ENCODE data around the gene COL6A5.
"Not testable (repeated sequence)": the region's sequence is repeated elsewhere in the genome, so short reads cannot be mapped to it uniquely, and the experiment has no call there.

COL6A5 gene

GRCh38 chr3:130342821-130343661, 2.4 kb upstream of the COL6A5 start:
- H3K27ac ChIP-seq (replicated peaks): no peak overlapping the region
- peaks cover 36% of the 10 kb centered on the region for H3K27me3 ChIP-seq (ENCODE audit: insufficient read depth, poor library complexity, severe bottlenecking)
- TF ChIP-seq SPI1 (IDR thresholded peaks at IDR 0.05; ENCODE audit: borderline replicate concordance, low read depth) (no peak), CTCF (IDR thresholded peaks at IDR 0.05; ENCODE audit: insufficient read depth, low read length) (no peak), GABPA (IDR thresholded peaks at IDR 0.05; ENCODE audit: low read depth) (no peak)
- TF ChIP-seq, protein P1, sequence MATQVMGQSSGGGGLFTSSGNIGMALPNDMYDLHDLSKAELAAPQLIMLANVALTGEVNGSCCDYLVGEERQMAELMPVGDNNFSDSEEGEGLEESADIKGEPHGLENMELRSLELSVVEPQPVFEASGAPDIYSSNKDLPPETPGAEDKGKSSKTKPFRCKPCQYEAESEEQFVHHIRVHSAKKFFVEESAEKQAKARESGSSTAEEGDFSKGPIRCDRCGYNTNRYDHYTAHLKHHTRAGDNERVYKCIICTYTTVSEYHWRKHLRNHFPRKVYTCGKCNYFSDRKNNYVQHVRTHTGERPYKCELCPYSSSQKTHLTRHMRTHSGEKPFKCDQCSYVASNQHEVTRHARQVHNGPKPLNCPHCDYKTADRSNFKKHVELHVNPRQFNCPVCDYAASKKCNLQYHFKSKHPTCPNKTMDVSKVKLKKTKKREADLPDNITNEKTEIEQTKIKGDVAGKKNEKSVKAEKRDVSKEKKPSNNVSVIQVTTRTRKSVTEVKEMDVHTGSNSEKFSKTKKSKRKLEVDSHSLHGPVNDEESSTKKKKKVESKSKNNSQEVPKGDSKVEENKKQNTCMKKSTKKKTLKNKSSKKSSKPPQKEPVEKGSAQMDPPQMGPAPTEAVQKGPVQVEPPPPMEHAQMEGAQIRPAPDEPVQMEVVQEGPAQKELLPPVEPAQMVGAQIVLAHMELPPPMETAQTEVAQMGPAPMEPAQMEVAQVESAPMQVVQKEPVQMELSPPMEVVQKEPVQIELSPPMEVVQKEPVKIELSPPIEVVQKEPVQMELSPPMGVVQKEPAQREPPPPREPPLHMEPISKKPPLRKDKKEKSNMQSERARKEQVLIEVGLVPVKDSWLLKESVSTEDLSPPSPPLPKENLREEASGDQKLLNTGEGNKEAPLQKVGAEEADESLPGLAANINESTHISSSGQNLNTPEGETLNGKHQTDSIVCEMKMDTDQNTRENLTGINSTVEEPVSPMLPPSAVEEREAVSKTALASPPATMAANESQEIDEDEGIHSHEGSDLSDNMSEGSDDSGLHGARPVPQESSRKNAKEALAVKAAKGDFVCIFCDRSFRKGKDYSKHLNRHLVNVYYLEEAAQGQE (IDR thresholded peaks at IDR 0.05; ENCODE audit: insufficient replicate concordance, low read depth): no peak
- H3K4me3 ChIP-seq (replicated peaks; ENCODE audit: insufficient read depth, low read length): no peak overlapping the region
- no peak for DNase-seq (ENCODE audit: low read depth in 1 of 2, low spot score in 1 of 2)

- not testable (repeated sequence) for DNase-seq (ENCODE audit: low read depth in 1 of 2, low spot score in 1 of 2); H3K4me3 ChIP-seq (replicated peaks; ENCODE audit: insufficient read depth, low read length); H3K27ac ChIP-seq (replicated peaks)
- peaks cover 33% of the 10 kb centered on the region for H3K27me3 ChIP-seq (ENCODE audit: insufficient read depth, poor library complexity, severe bottlenecking)
Observed at GRCh38 chr3:130348258-130348657, 2.8 kb downstream of the COL6A5 start.

DNA sequence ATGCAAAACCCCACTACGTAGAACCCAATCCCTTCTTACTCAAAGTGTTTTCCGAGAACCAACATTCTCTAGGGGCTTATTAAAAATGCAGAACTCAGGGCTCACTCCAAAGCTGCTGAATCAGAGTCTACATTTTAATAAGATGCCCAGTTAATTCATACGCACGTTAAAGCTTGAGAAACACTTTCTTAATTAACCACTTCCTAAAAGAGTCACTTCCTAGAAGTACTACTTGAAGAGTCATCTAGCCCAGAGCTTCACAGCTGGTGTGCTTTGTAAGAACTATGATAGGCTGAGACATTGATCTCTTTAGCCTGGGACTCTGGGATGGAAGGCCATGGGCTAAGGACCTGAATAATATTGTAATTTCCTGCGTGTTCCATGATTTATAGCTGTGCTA, 9.0 kb downstream of the COL6A5 start:
- Histone ChIP-seq H3K4me3 (replicated peaks; ENCODE audit: insufficient read depth, low read length) (no peak overlapping the region), H3K27ac (replicated peaks) (no peak overlapping the region), H3K27me3 (ENCODE audit: insufficient read depth, poor library complexity, severe bottlenecking) (no peaks in the 10 kb centered on the region)
- TF ChIP-seq SPI1 (IDR thresholded peaks at IDR 0.05; ENCODE audit: borderline replicate concordance, low read depth): peak; percentile 88
- TF ChIP-seq, protein P1 (IDR thresholded peaks at IDR 0.05; ENCODE audit: insufficient replicate concordance, low read depth): no peak
- peak; percentile 2 to 53 for DNase-seq (ENCODE audit: low read depth in 1 of 2, low spot score in 1 of 2)

GRCh38 chr3:130374033-130374432, 28.6 kb downstream of the COL6A5 start:
- TF ChIP-seq GABPA (IDR thresholded peaks at IDR 0.05; ENCODE audit: low read depth): no peak
- TF ChIP-seq, protein P1 (IDR thresholded peaks at IDR 0.05; ENCODE audit: insufficient replicate concordance, low read depth): no peak
- TF ChIP-seq CTCF (IDR thresholded peaks at IDR 0.05; ENCODE audit: insufficient read depth, low read length): no peak
- TF ChIP-seq POLR2AphosphoS5 (IDR thresholded peaks at IDR 0.05; ENCODE audit: low read depth): no peak
- no peak for TF ChIP-seq SPI1 (IDR thresholded peaks at IDR 0.05; ENCODE audit: borderline replicate concordance, low read depth)
- H3K27ac ChIP-seq (replicated peaks): no peak overlapping the region
- no peak for DNase-seq (ENCODE audit: low read depth in 1 of 2, low spot score in 1 of 2)

More at GRCh38 chr3:130374033-130374432, 28.6 kb downstream of the COL6A5 start:
- Histone ChIP-seq H3K4me3 (replicated peaks; ENCODE audit: insufficient read depth, low read length) (no peak overlapping the region), H3K27me3 (ENCODE audit: insufficient read depth, poor library complexity, severe bottlenecking) (peaks cover 4% of the 10 kb centered on the region)
